H1 (cell line): ENCODE measurements around the gene EXTL1. TPM values are rescaled to one million over a fixed set of nuclear protein-coding genes. Genes with fewer than 3 reads are reported as not detected.
A peak's percentile ranks its signal among the peaks of the same experiment; 100 is the strongest.

Experiments
- CTCF ChIA-PET: fragments of 300-600 bp; sonication (Branson Sonifier 250); formaldehyde crosslinking; loops from one replicate; lab custom pipeline; 2021; ENCODE audit not compliant: partially characterized antibody; lab: Charles Lee
- POLR2A ChIA-PET: fragments of 300-600 bp; sonication (Branson Sonifier 250); formaldehyde crosslinking; loops from one replicate; lab custom pipeline; 2021; ENCODE audit warnings: inconsistent platforms; ENCODE audit not compliant: partially characterized antibody; lab: Charles Lee
- DNase-seq, 2 experiments: peaks; one replicate each; pipeline versions ENCODE4 v3.0.0 to v3.0.0-alpha.2; 2010 to 2022; ENCODE audit warnings: low spot score in 2 of 2, low read depth in 1 of 2, mixed read lengths in 1 of 2
- FAIRE-seq: peaks from 2 replicates; lab custom pipeline; 2011; peaks lifted over from hg19 to GRCh38; lab: Jason Lieb, UNC
- H2AFZ ChIP-seq: 2 replicates; pipeline ENCODE4 v1.8.1; 2012; ENCODE audit warnings: low read length, inconsistent platforms
- H2AK5ac ChIP-seq: 2 replicates; pipeline ENCODE4 v1.6.1; 2013; ENCODE audit warnings: low read depth, low read length
- H2BK120ac ChIP-seq: replicated peaks from 2 replicates; pipeline ENCODE3; 2013; ENCODE audit warnings: low read depth, low read length, inconsistent platforms
- H2BK12ac ChIP-seq: 2 replicates; pipeline ENCODE4 v1.6.1; 2013; ENCODE audit warnings: low read depth, low read length
- H2BK15ac ChIP-seq: 2 replicates; pipeline ENCODE4 v1.6.1; 2013; ENCODE audit warnings: low read length
- H2BK20ac ChIP-seq: 2 replicates; pipeline ENCODE4 v1.6.1; 2013; ENCODE audit warnings: low read length
- H2BK5ac ChIP-seq: 2 replicates; pipeline ENCODE4 v1.6.1; 2013; ENCODE audit warnings: low read depth, low read length
- H3K14ac ChIP-seq: 2 replicates; pipeline ENCODE4 v1.6.1; 2013; ENCODE audit warnings: inconsistent platforms; ENCODE audit not compliant: insufficient read length
- H3K18ac ChIP-seq: 2 replicates; pipeline ENCODE4 v1.6.1; 2013; ENCODE audit warnings: low read length; ENCODE audit errors: extremely low read depth
- H3K23ac ChIP-seq: 2 replicates; pipeline ENCODE4 v1.6.1; 2013; ENCODE audit warnings: inconsistent platforms; ENCODE audit not compliant: insufficient read length
- H3K23me2 ChIP-seq: 2 replicates; pipeline ENCODE4 v1.6.1; 2013; ENCODE audit warnings: low read depth, low read length
- H3K27ac ChIP-seq: 2 replicates; pipeline ENCODE4 v1.6.1; 2011; ENCODE audit warnings: low read depth, low read length, inconsistent platforms
- H3K27me3 ChIP-seq, 4 experiments: replicated peaks in 1 of 4; 1 replicate in 1 of 4; 2 replicates in 3 of 4; pipeline versions ENCODE4 v1.6.1 to v1.8.1; 2011 to 2013; ENCODE audit warnings: low read length in 3 of 4, mild to moderate bottlenecking in 3 of 4, inconsistent platforms in 2 of 4, mixed read lengths in 2 of 4, moderate library complexity in 1 of 4; ENCODE audit not compliant: control insufficient read depth in 3 of 4, insufficient read depth in 3 of 4; ENCODE audit errors: extremely low read depth in 1 of 4
- H3K36me3 ChIP-seq, 4 experiments: 2 replicates each; pipeline versions ENCODE4 v1.6.1 to v1.8.1; 2011 to 2013; ENCODE audit warnings: mild to moderate bottlenecking in 4 of 4, low read length in 3 of 4, moderate library complexity in 2 of 4, control low read depth in 1 of 4, inconsistent platforms in 1 of 4; ENCODE audit not compliant: insufficient read depth in 4 of 4, control insufficient read depth in 2 of 4
- H3K4ac ChIP-seq: replicated peaks from 2 replicates; pipeline ENCODE3; 2013; ENCODE audit warnings: low read length, low read depth, mixed read lengths, inconsistent platforms; ENCODE audit not compliant: insufficient read length
- H3K4me1 ChIP-seq, 4 experiments: replicated peaks in 1 of 4; 1 replicate in 1 of 4; 2 replicates in 3 of 4; pipeline versions ENCODE4 v1.6.1 to v1.8.1; 2011 to 2013; ENCODE audit warnings: low read length in 3 of 4, inconsistent platforms in 2 of 4, mixed read lengths in 1 of 4; ENCODE audit not compliant: insufficient read depth in 4 of 4, control insufficient read depth in 3 of 4
- H3K4me2 ChIP-seq, 2 experiments: 2 replicates each; pipeline versions ENCODE4 v1.6.1 to v1.8.1; 2011 to 2013; ENCODE audit warnings: low read depth in 2 of 2, low read length in 2 of 2, control low read depth in 1 of 2, inconsistent platforms in 1 of 2, mild to moderate bottlenecking in 1 of 2; ENCODE audit not compliant: insufficient read depth in 1 of 2
- H3K4me3 ChIP-seq, 4 experiments: fragments of 200-600, 300-600 bp in 1 of 4; sonication (generic), shearing (Covaris generic), sonication (Bioruptor Twin) in 1 of 4; 2 replicates each; pipeline versions ENCODE4 v1.5.1 to v1.8.1; 2011 to 2016; ENCODE audit warnings: low read length in 4 of 4, low read depth in 3 of 4, control low read depth in 2 of 4, inconsistent platforms in 2 of 4, mild to moderate bottlenecking in 2 of 4, mixed read lengths in 1 of 4, moderate library complexity in 1 of 4; ENCODE audit not compliant: insufficient read depth in 2 of 4; ENCODE audit errors: extremely low read depth in 1 of 4
- H3K56ac ChIP-seq: replicated peaks from 2 replicates; pipeline ENCODE3; 2013; ENCODE audit warnings: low read depth, mild to moderate bottlenecking, mixed read lengths, low read length, inconsistent platforms; ENCODE audit not compliant: insufficient read length
- H3K79me1 ChIP-seq: 2 replicates; pipeline ENCODE4 v1.6.1; 2013; ENCODE audit warnings: low read depth, low read length, control low read depth
- H3K79me2 ChIP-seq, 2 experiments: 2 replicates each; pipeline versions ENCODE4 v1.6.1 to v1.8.1; 2012 to 2013; ENCODE audit warnings: low read length in 2 of 2, mild to moderate bottlenecking in 2 of 2, inconsistent platforms in 1 of 2; ENCODE audit not compliant: insufficient read depth in 2 of 2, control insufficient read depth in 1 of 2
- H3K9ac ChIP-seq, 4 experiments: replicated peaks in 1 of 4; 1 replicate in 1 of 4; 2 replicates in 3 of 4; pipeline versions ENCODE4 v1.6.1 to v1.8.1; 2011 to 2013; ENCODE audit warnings: low read depth in 3 of 4, low read length in 3 of 4, control low read depth in 2 of 4, mild to moderate bottlenecking in 2 of 4, moderate library complexity in 2 of 4, inconsistent platforms in 1 of 4; ENCODE audit errors: extremely low read depth in 1 of 4
- H3K9me3 ChIP-seq, 2 experiments: 2 replicates each; pipeline versions ENCODE4 v1.6.1 to v1.8.1; 2012 to 2013; ENCODE audit warnings: mild to moderate bottlenecking in 2 of 2, moderate library complexity in 2 of 2, control low read depth in 1 of 2, inconsistent platforms in 1 of 2, low read depth in 1 of 2, low read length in 1 of 2, mixed read lengths in 1 of 2; ENCODE audit not compliant: insufficient read depth in 2 of 2
- H4K20me1 ChIP-seq, 2 experiments: replicated peaks in 1 of 2; 2 replicates each; pipeline versions ENCODE3 to v1.8.1; 2011 to 2013; ENCODE audit warnings: inconsistent platforms in 2 of 2, low read length in 2 of 2, mild to moderate bottlenecking in 1 of 2; ENCODE audit not compliant: insufficient read depth in 2 of 2, control insufficient read depth in 1 of 2
- H4K5ac ChIP-seq: 2 replicates; pipeline ENCODE4 v1.6.1; 2013; ENCODE audit warnings: low read length, low read depth, mixed read lengths, inconsistent platforms; ENCODE audit not compliant: insufficient read length
- H4K8ac ChIP-seq: 2 replicates; pipeline ENCODE4 v1.8.0; 2013; ENCODE audit warnings: mild to moderate bottlenecking, moderate library complexity, low read length, inconsistent platforms; ENCODE audit not compliant: insufficient read depth; ENCODE audit errors: extremely low read depth
- H4K91ac ChIP-seq: replicated peaks from 2 replicates; pipeline ENCODE3; 2013; ENCODE audit warnings: low read length, mixed read lengths, inconsistent platforms; ENCODE audit not compliant: insufficient read length
- EP300 ChIP-seq, 2 experiments: IDR thresholded peaks; 1 replicate in 1 of 2; 2 replicates in 1 of 2; pipeline ENCODE4 v1.6.1; 2011 to 2012; ENCODE audit warnings: low read depth in 2 of 2, low read length in 2 of 2, mild to moderate bottlenecking in 2 of 2, borderline replicate concordance in 1 of 2, inconsistent platforms in 1 of 2, moderate library complexity in 1 of 2
- KDM1A ChIP-seq: fragments of 200-600, 300-600 bp; sonication (generic); IDR thresholded peaks from 2 replicates; pipeline ENCODE4 v1.7.1; 2016; ENCODE audit warnings: mild to moderate bottlenecking, low read length, borderline replicate concordance
- KDM4A ChIP-seq: IDR thresholded peaks from one replicate; pipeline ENCODE4 v1.7.1; 2012; ENCODE audit warnings: low read depth, mild to moderate bottlenecking, moderate library complexity, low read length, inconsistent platforms; ENCODE audit not compliant: severe bottlenecking
- POLR2AphosphoS5 ChIP-seq: IDR thresholded peaks from 2 replicates; pipeline ENCODE4 v1.6.1; 2011; ENCODE audit warnings: low read depth, low read length
- SRF ChIP-seq: IDR thresholded peaks from 2 replicates; pipeline ENCODE4 v1.6.1; 2011; ENCODE audit warnings: mild to moderate bottlenecking, low read depth, low read length, moderate library complexity
- SUZ12 ChIP-seq: fragments of 200-600 bp; sonication (generic); IDR thresholded peaks from 2 replicates; pipeline ENCODE4 v1.6.1; 2012; ENCODE audit warnings: mild to moderate bottlenecking, inconsistent platforms, low read length, moderate library complexity, mixed read lengths
- TCF12 ChIP-seq: IDR thresholded peaks from 2 replicates; pipeline ENCODE4 v1.6.1; 2011; ENCODE audit warnings: low read depth, mild to moderate bottlenecking, low read length
- WGBS, 2 experiments: shearing (Covaris generic) in 1 of 2; methylation state at CpG; one replicate each; pipeline versions ENCODE4 v1.1.6 to v1.1.7; 2013 to 2015; ENCODE audit warnings: low lambda C conversion rate in 2 of 2, mixed read lengths in 2 of 2, inconsistent platforms in 1 of 2, low coverage in 1 of 2, missing lambda C conversion rate in 1 of 2; ENCODE audit not compliant: insufficient replicate concordance in 2 of 2, insufficient coverage in 1 of 2, insufficient read length in 1 of 2; ENCODE audit errors: extremely low coverage in 1 of 2, missing lambda C conversion rate in 1 of 2; 5-methylcytosine and 5-hydroxymethylcytosine counted together
- polyA plus RNA-seq, 7 experiments: library from polyadenylated mRNA; depleted of rRNA in 3 of 7; stranded (reverse) in 5 of 7; unstranded in 2 of 7; fragments of >200 nt in 5 of 7; fragments of 200-250 nt in 2 of 7; gene quantifications; 1 replicate in 5 of 7; 2 replicates in 1 of 7; 4 replicates in 1 of 7; pipeline versions ENCODE4 v1.2.1 to v1.2.3, GENCODE V29; 2011 to 2013; ENCODE audit warnings: missing spikeins in 2 of 7, mixed read lengths in 2 of 7
- total RNA-seq: library from RNA; stranded (reverse); fragmentation: NEBNext Ultra II Directional; extraction: Animal tissue kit (Norgen Biotek cat#: 25700); gene quantifications from 2 replicates; pipeline ENCODE4 v1.2.1, GENCODE V29; 2021
- TF ChIP-seq, protein P1 (sequence below): IDR thresholded peaks from 2 replicates; pipeline ENCODE4 v1.6.1; 2011; ENCODE audit warnings: low read length, improper control_type of control experiment
- TF ChIP-seq, protein P2 (sequence below), 3 experiments: IDR thresholded peaks; 1 replicate in 2 of 3; 2 replicates in 1 of 3; pipeline versions ENCODE4 v1.5.1 to v1.6.1; 2011; ENCODE audit warnings: low read length in 3 of 3, mild to moderate bottlenecking in 3 of 3, inconsistent platforms in 2 of 3, low read depth in 1 of 3, moderate library complexity in 1 of 3; ENCODE audit not compliant: insufficient read depth in 1 of 3; ENCODE audit errors: control extremely low read depth in 1 of 3

The EXTL1 gene
- total and polyA plus RNA-seq, 2 of the 8 experiments (the other 6 are each of a cell fraction or from before 2014, with no cell fraction given): 0.89 to 1.2 TPM

- H3K27me3 ChIP-seq: peaks cover 0 to 2% (median 0%) of the 10 kb centered on the region in 4 experiments; a peak in 2 of 7 replicates
- H4K20me1 ChIP-seq: no peaks in the 10 kb centered on the region
- no peak overlapping the region for H3K14ac ChIP-seq
- no peak overlapping the region for H2BK5ac ChIP-seq
- no peak overlapping the region for H2BK120ac ChIP-seq
- no peak overlapping the region for H4K8ac ChIP-seq
- no peak overlapping the region for H3K23ac ChIP-seq
- H3K23me2 ChIP-seq: no peaks in the 10 kb centered on the region
- ChIA-PET CTCF (interaction anchor here (1.3 to 4.0 kb wide), 4 partner anchors 8 to 60 kb away, joined by 3 to 32 read pairs (median 10); partner anchors contain the start of genes PAFAH2, SLC30A2 and TRIM63), POLR2A (no interaction called here)
- no peak overlapping the region for H3K18ac ChIP-seq
- no peaks in the 10 kb centered on the region for H3K36me3 ChIP-seq
- H3K9me3 ChIP-seq: no peaks in the 10 kb centered on the region
- no peak overlapping the region for H3K56ac ChIP-seq
- no peak overlapping the region for H2BK12ac ChIP-seq
- TF ChIP-seq, protein P1, sequence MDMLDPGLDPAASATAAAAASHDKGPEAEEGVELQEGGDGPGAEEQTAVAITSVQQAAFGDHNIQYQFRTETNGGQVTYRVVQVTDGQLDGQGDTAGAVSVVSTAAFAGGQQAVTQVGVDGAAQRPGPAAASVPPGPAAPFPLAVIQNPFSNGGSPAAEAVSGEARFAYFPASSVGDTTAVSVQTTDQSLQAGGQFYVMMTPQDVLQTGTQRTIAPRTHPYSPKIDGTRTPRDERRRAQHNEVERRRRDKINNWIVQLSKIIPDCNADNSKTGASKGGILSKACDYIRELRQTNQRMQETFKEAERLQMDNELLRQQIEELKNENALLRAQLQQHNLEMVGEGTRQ: no peak
- TF ChIP-seq KDM1A: no peak
- TF ChIP-seq, protein P2, sequence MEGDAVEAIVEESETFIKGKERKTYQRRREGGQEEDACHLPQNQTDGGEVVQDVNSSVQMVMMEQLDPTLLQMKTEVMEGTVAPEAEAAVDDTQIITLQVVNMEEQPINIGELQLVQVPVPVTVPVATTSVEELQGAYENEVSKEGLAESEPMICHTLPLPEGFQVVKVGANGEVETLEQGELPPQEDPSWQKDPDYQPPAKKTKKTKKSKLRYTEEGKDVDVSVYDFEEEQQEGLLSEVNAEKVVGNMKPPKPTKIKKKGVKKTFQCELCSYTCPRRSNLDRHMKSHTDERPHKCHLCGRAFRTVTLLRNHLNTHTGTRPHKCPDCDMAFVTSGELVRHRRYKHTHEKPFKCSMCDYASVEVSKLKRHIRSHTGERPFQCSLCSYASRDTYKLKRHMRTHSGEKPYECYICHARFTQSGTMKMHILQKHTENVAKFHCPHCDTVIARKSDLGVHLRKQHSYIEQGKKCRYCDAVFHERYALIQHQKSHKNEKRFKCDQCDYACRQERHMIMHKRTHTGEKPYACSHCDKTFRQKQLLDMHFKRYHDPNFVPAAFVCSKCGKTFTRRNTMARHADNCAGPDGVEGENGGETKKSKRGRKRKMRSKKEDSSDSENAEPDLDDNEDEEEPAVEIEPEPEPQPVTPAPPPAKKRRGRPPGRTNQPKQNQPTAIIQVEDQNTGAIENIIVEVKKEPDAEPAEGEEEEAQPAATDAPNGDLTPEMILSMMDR (IDR thresholded peaks at IDR 0.05; ENCODE audit: control extremely low read depth in 1 of 3, insufficient read depth in 1 of 3, low read depth in 1 of 3, low read length in 3 of 3): no peak
- no peak for TF ChIP-seq SUZ12
- TF ChIP-seq POLR2AphosphoS5: no peak
- TF ChIP-seq KDM4A: no peak
- TF ChIP-seq EP300 (IDR thresholded peaks at IDR 0.05; ENCODE audit: borderline replicate concordance in 1 of 2, low read depth in 2 of 2, low read length in 2 of 2): no peak
- no peak for TF ChIP-seq TCF12
- TF ChIP-seq SRF: no peak
- no peak for FAIRE-seq
- no peak overlapping the region for H2BK20ac ChIP-seq
- no peak overlapping the region for H4K91ac ChIP-seq
- H4K5ac ChIP-seq: no peak overlapping the region
- no peak for DNase-seq
- 92% methylated on average over 2 of the region's 2 CpGs; no CpG with 5 or more reads in 1 of the 2 experiments for WGBS, 2 experiments
- H3K79me2 ChIP-seq: no peaks in the 10 kb centered on the region
- H2AFZ ChIP-seq: 0 out of 2 replicates have a peak overlapping the region, but pooled peaks have one; percentile 60
- no peak overlapping the region for H3K27ac ChIP-seq
- no peak overlapping the region for H3K4ac ChIP-seq
- no peak overlapping the region for H3K4me3 ChIP-seq
- H2BK15ac ChIP-seq: no peak overlapping the region
- H3K4me2 ChIP-seq: no peak overlapping the region
- H2AK5ac ChIP-seq: no peak overlapping the region
- H3K4me1 ChIP-seq: 0 out of 7 replicates have a peak, but pooled peaks cover 0 to 2% (median 0%) of the 10 kb centered on the region in 4 experiments
- H3K79me1 ChIP-seq: no peaks in the 10 kb centered on the region
- H3K9ac ChIP-seq: no peak overlapping the region
Observed at GRCh38 chr1:26057189-26057588, 35.6 kb downstream of the EXTL1 start.
